NCI-H446 treated with DMSO at 0.1 percent for 48 hours (cell line): ENCODE data around the gene OR10AG1.

Experiments
- DNase-seq: peaks from one replicate; lab custom pipeline; 2025; lab: John Stamatoyannopoulos, UW

OR10AG1 gene

GRCh38 chr11:55969845-55970244, at the start of gene OR10AG1:
Gene OR10AG1, minus strand, starts transcription at chr11:55969945. Its CDS starts 38 bp downstream, at chr11:55969907.
- DNase-seq, result no peak

GRCh38 chr11:56013805-56014204, 44.1 kb upstream of the OR10AG1 start:
- no peak for DNase-seq

GRCh38 chr11:56010716-56011115, 41.0 kb upstream of the OR10AG1 start:
- DNase-seq, result no peak

- DNase-seq, result no peak
Observed at GRCh38 chr11:55994525-55994924, 24.8 kb upstream of the OR10AG1 start, which contains the start of gene OR5F1. Gene OR5F1, minus strand, starts transcription at chr11:55994625. Its CDS starts 0 bp downstream, at chr11:55994625.

- no peak for DNase-seq
Observed at GRCh38 chr11:55970935-55971334, 1.2 kb upstream of the OR10AG1 start.

GRCh38 chr11:55967914-55968313, 1.8 kb downstream of the OR10AG1 start:
- no peak for DNase-seq

- DNase-seq, result no peak
Observed at GRCh38 chr11:55966391-55966790, 3.4 kb downstream of the OR10AG1 start.

- DNase-seq, result no peak
Observed at GRCh38 chr11:55956521-55956920, 13.2 kb downstream of the OR10AG1 start.

- no peak for DNase-seq
Observed at GRCh38 chr11:55949330-55949729, 20.4 kb downstream of the OR10AG1 start.

- no peak for DNase-seq
Observed at GRCh38 chr11:55942785-55943392, 26.9 kb downstream of the OR10AG1 start.

- DNase-seq, result no peak
Observed at GRCh38 chr11:55936300-55936699, 33.4 kb downstream of the OR10AG1 start, which contains the start of gene OR5I1. Gene OR5I1, minus strand, starts transcription at chr11:55936400. Its CDS starts 0 bp downstream, at chr11:55936400.

- no peak for DNase-seq
Observed at GRCh38 chr11:55920537-55920936, 49.2 kb downstream of the OR10AG1 start.
